Measurements from ENCODE around the gene TRMT5.
A peak's percentile ranks its signal among the peaks of the same experiment; 100 is the strongest.

The TRMT5 gene

GRCh38 chr14:60980811-60981632 lies at the start of gene TRMT5, which contains the start of gene SLC38A6:
TSS of gene TRMT5 (minus strand) at chr14:60981079. CDS start at chr14:60980973, 106 bp downstream.
TSS of gene SLC38A6 (plus strand) at chr14:60981245. CDS start at chr14:60981278, 33 bp downstream.
- peak; percentile 86 for DNase-seq (ENCODE audit: low read depth)

GRCh38 chr14:61026526-61026925 lies 45.6 kb upstream of the TRMT5 start:
- DNase-seq (ENCODE audit: low read depth): no peak

GRCh38 chr14:61025251-61026223 lies 44.7 kb upstream of the TRMT5 start:
- no peak for DNase-seq (ENCODE audit: low read depth)

- DNase-seq (ENCODE audit: low read depth): no peak
Observed at GRCh38 chr14:61019537-61019936, 38.7 kb upstream of the TRMT5 start.

- no peak for DNase-seq (ENCODE audit: low read depth)
Observed at GRCh38 chr14:61003571-61003970, 22.7 kb upstream of the TRMT5 start.

- DNase-seq (ENCODE audit: low read depth): no peak
Observed at GRCh38 chr14:60999536-60999935, 18.7 kb upstream of the TRMT5 start.

- DNase-seq (ENCODE audit: low read depth): no peak
Observed at GRCh38 chr14:60998617-60999016, 17.7 kb upstream of the TRMT5 start.

GRCh38 chr14:60989599-60989998 lies 8.7 kb upstream of the TRMT5 start:
- no peak for DNase-seq (ENCODE audit: low read depth)

- no peak for DNase-seq (ENCODE audit: low read depth)
Observed at GRCh38 chr14:60986500-60986899, 5.6 kb upstream of the TRMT5 start.

GRCh38 chr14:60984196-60984595 lies 3.3 kb upstream of the TRMT5 start:
- DNase-seq (ENCODE audit: low read depth): no peak

- no peak for DNase-seq (ENCODE audit: low read depth)
Observed at GRCh38 chr14:60981633-60982455, 965 bp upstream of the TRMT5 start.

- no peak for DNase-seq (ENCODE audit: low read depth)
Observed at GRCh38 chr14:60977847-60978246, 3.0 kb downstream of the TRMT5 start.

- DNase-seq (ENCODE audit: low read depth): no peak
Observed at GRCh38 chr14:60975551-60975950, 5.3 kb downstream of the TRMT5 start.

GRCh38 chr14:60974090-60974651 lies 6.7 kb downstream of the TRMT5 start:
- DNase-seq (ENCODE audit: low read depth): no peak

GRCh38 chr14:60973070-60973469 lies 7.8 kb downstream of the TRMT5 start:
- DNase-seq (ENCODE audit: low read depth): no peak

GRCh38 chr14:60972295-60972694 lies 8.6 kb downstream of the TRMT5 start:
- no peak for DNase-seq (ENCODE audit: low read depth)

GRCh38 chr14:60971271-60971670 lies 9.6 kb downstream of the TRMT5 start:
- DNase-seq (ENCODE audit: low read depth): no peak

- DNase-seq (ENCODE audit: low read depth): no peak
Observed at GRCh38 chr14:60970146-60970545, 10.7 kb downstream of the TRMT5 start.

GRCh38 chr14:60968671-60969070 lies 12.2 kb downstream of the TRMT5 start:
- no peak for DNase-seq (ENCODE audit: low read depth)

GRCh38 chr14:60968099-60968498 lies 12.8 kb downstream of the TRMT5 start:
- no peak for DNase-seq (ENCODE audit: low read depth)

- DNase-seq (ENCODE audit: low read depth): no peak
Observed at GRCh38 chr14:60965402-60965801, 15.5 kb downstream of the TRMT5 start.

- DNase-seq (ENCODE audit: low read depth): no peak
Observed at GRCh38 chr14:60964904-60965303, 16.0 kb downstream of the TRMT5 start.

All from stimulated activated CD8-positive, alpha-beta memory T cell treated with anti-CD3 and anti-CD28 coated beads, Interleukin-12 subunit alpha, Interleukin-12 subunit beta, amount 100 ng/mL, for 4 hours (primary cell).